ENCODE data around the gene TPPP2.

Gene TPPP2

GRCh38 chr14:20988717-20989470, 41.1 kb upstream of the TPPP2 start:
- H2AFZ ChIP-seq = peak overlapping the region; percentile 62
- H3K79me2 ChIP-seq = peaks cover 2% of the 10 kb centered on the region
- no peak overlapping the region for H3K9ac ChIP-seq
- peak overlapping the region; percentile 16 for H3K4me2 ChIP-seq (ENCODE audit: low read length)
- no peaks in the 10 kb centered on the region for H3K36me3 ChIP-seq (ENCODE audit: control insufficient read depth, insufficient read depth, low read length)
- no peaks in the 10 kb centered on the region for H3K9me3 ChIP-seq (ENCODE audit: control insufficient read depth, low read length)
- TF ChIP-seq, protein P1, sequence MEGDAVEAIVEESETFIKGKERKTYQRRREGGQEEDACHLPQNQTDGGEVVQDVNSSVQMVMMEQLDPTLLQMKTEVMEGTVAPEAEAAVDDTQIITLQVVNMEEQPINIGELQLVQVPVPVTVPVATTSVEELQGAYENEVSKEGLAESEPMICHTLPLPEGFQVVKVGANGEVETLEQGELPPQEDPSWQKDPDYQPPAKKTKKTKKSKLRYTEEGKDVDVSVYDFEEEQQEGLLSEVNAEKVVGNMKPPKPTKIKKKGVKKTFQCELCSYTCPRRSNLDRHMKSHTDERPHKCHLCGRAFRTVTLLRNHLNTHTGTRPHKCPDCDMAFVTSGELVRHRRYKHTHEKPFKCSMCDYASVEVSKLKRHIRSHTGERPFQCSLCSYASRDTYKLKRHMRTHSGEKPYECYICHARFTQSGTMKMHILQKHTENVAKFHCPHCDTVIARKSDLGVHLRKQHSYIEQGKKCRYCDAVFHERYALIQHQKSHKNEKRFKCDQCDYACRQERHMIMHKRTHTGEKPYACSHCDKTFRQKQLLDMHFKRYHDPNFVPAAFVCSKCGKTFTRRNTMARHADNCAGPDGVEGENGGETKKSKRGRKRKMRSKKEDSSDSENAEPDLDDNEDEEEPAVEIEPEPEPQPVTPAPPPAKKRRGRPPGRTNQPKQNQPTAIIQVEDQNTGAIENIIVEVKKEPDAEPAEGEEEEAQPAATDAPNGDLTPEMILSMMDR (IDR thresholded peaks at IDR 0.05) = no peak
- H3K27me3 ChIP-seq (ENCODE audit: control insufficient read depth, insufficient read depth, low read length) = no peaks in the 10 kb centered on the region
- H3K4me1 ChIP-seq = peaks cover 13% of the 10 kb centered on the region
- no peak overlapping the region for H3K4me3 ChIP-seq (ENCODE audit: low read depth, low read length)
- peak overlapping the region; percentile 17 for H3K27ac ChIP-seq

DNA sequence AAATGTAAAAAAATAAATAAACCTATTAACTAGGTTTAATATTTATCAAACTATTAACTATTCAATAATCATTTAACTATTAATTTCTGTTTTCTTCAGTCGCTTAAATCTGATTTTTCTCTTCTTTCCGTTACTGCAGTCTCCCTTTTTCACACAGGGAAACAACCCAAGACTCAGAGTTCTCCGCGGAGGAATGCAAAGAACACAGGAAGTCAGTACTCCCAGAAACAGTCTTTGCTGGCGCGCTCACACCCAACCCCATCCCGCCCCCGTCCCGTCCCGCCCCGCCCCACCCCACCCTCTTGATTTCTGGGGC, 40.6 kb upstream of the TPPP2 start:
- H3K27me3 ChIP-seq (ENCODE audit: control insufficient read depth, insufficient read depth, low read length) = no peaks in the 10 kb centered on the region
- H3K4me3 ChIP-seq (ENCODE audit: low read depth, low read length) = no peak overlapping the region
- H3K79me2 ChIP-seq = peaks cover 2% of the 10 kb centered on the region
- peaks cover 13% of the 10 kb centered on the region for H3K4me1 ChIP-seq
- peak overlapping the region; percentile 17 for H3K27ac ChIP-seq
- H3K9ac ChIP-seq = no peak overlapping the region
- H3K4me2 ChIP-seq (ENCODE audit: low read length) = peak overlapping the region; percentile 16
- TF ChIP-seq, protein P1 (IDR thresholded peaks at IDR 0.05) = no peak
- H3K36me3 ChIP-seq (ENCODE audit: control insufficient read depth, insufficient read depth, low read length) = no peaks in the 10 kb centered on the region
- H3K9me3 ChIP-seq (ENCODE audit: control insufficient read depth, low read length) = no peaks in the 10 kb centered on the region
- peak overlapping the region; percentile 62 for H2AFZ ChIP-seq

- Histone ChIP-seq H3K36me3 (ENCODE audit: control insufficient read depth, insufficient read depth, low read length) (no peaks in the 10 kb centered on the region), H3K4me1 (peaks cover 13% of the 10 kb centered on the region), H3K27me3 (ENCODE audit: control insufficient read depth, insufficient read depth, low read length) (no peaks in the 10 kb centered on the region), H3K4me2 (ENCODE audit: low read length) (peak within 1 kb of the TSS; percentile 93), H3K27ac (peak within 1 kb of the TSS; percentile 79), H3K4me3 (ENCODE audit: low read depth, low read length) (peak within 1 kb of the TSS; percentile 95), H3K9ac (peak within 1 kb of the TSS; percentile 57), H2AFZ (peak within 1 kb of the TSS; percentile 91), H3K79me2 (peaks cover 2% of the 10 kb centered on the region), H3K9me3 (ENCODE audit: control insufficient read depth, low read length) (no peaks in the 10 kb centered on the region)
- TF ChIP-seq, protein P1 (IDR thresholded peaks at IDR 0.05) = peak; percentile 46
Measured at GRCh38 chr14:20989787-20990600, 40.0 kb upstream of the TPPP2 start, which contains the start of gene METTL17. Gene METTL17 (plus strand): TSS chr14:20989980. CDS start chr14:20990003, 23 bp downstream.

DNA sequence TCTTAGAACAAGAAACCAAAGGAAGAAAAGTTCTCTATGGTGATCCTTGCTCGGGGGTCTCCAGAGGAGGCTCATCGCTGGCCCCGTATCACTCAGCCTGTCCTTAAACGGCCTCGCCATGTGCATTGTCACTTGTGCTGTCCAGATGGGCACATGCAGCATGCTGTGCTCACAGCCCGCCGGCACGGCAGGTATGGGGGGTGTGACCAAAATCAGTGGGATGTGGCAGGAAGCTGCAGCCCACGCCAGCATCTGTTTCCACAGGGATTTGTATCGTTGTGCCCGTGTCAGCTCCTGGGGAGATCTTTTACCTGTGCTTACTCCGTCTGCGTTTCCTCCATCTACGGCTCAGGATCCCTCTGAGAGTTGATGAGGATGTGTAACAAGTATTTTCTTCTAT, 33.5 kb upstream of the TPPP2 start:
- Histone ChIP-seq H3K9me3 (ENCODE audit: control insufficient read depth, low read length) (no peaks in the 10 kb centered on the region), H3K4me2 (ENCODE audit: low read length) (no peak overlapping the region), H3K27me3 (ENCODE audit: control insufficient read depth, insufficient read depth, low read length) (no peaks in the 10 kb centered on the region), H3K4me1 (peaks cover 28% of the 10 kb centered on the region), H2AFZ (no peak overlapping the region), H3K27ac (no peak overlapping the region), H3K4me3 (ENCODE audit: low read depth, low read length) (no peak overlapping the region), H3K9ac (no peak overlapping the region), H3K36me3 (ENCODE audit: control insufficient read depth, insufficient read depth, low read length) (no peaks in the 10 kb centered on the region), H3K79me2 (peaks cover 2% of the 10 kb centered on the region)
- TF ChIP-seq, protein P1 (IDR thresholded peaks at IDR 0.05) = no peak

Data from parathyroid adenoma (tissue), 2 donors.